GM19240 (cell line): Measurements from ENCODE around the gene TMEM131L.

Experiments
- DNase-seq: peaks from one replicate; pipeline ENCODE4 v3.0.0; 2011; ENCODE audit warnings: low spot score; ENCODE audit not compliant: insufficient read length

TMEM131L gene

DNA sequence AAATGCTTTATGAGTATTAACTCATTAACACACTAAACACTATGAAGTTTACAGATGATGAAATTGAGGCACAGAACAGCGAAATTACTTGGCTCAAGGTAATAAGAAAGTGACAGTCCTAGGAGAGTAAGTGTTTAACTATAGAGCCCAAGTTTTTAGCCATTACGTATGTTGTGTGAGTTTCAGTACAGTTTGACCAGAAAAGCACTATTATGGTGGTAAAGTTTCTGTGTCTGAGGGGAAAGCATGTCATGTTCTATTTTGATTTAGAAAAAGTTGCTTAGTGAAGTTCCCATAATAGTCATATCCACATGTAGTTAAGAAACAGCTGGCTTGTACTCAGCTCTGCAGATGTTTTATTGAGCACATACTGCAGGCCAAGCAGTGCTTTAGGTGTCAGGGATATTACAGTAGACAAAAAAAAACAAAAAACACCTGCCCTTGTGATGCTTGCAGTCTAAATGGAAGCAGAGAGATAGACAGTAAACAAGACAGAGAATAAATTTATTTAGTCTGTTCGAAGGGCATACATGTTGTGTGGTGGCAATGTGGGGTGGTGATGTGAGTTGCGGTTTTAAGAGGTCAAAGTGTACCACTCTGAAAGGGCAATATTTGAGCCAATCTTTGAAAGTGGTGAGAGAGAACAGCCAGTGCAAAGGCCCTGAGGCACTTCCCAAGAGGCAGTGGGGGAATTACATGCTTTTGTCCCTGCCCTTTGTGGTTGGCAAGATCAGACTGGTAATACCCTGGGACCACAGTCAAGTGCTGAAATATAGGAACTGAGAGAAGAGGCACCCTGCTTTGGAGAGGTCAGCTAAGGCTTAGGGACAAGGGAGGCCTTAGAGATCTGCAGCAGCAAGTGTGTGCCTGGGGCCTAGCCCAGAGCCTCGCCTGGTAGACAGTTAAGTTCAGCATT is 6.2 kb downstream of the TMEM131L start:
- no peak for DNase-seq

DNA sequence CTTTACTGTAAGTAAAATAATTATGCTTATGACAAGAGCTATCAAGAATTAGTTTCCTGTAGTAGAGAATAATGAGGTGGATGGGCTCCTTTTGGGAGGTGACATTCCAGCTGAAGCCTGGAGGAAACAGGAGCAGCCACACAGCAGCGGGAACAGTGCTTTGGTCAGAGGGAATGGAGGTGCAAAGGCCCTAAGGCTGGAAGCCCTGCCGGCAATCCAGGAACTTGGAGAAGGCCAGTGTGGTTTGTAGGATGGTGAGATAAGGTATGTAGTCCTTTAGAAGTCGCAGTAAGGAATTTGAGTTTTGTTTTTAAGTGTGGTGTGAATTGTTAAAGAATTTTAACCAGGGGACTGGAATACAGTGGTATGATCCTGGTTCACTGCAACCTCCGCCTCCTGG is 8.1 kb downstream of the TMEM131L start:
- no peak for DNase-seq

DNA sequence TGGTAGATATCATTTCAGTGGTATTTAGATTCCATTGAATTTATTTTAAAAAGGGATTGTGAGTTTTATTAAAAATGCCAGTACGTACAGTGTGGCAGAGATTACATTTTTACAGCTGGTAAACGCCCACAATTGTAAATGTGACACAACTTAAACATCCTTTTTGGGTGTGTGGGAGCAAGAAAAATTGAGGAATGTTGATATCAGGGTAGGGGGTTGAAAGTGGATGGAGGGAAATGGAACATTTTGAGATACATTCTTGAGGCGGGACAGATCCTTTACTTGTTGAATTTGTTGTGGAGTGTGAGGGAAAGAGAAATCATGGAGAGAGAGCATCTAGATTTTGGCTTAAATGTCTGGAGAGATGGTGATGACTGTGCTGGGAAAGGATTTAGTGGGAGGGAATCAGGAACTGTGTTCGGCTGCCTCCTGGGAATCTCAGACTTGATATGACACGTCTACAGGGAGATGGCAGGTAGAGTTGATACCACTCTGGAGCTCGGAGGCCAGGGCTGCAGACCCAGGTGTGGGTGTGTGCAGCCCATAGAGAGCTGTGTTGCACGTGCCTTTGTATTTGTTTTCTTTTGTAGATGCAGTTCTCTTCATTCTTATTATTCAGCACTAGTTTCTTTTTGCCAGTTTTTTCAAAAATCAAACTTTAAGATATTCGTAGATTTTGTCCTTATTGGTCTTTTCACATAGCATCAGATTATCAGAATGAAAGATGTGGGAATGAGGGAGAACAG is 10.8 kb downstream of the TMEM131L start:
- DNase-seq, result no peak

DNA sequence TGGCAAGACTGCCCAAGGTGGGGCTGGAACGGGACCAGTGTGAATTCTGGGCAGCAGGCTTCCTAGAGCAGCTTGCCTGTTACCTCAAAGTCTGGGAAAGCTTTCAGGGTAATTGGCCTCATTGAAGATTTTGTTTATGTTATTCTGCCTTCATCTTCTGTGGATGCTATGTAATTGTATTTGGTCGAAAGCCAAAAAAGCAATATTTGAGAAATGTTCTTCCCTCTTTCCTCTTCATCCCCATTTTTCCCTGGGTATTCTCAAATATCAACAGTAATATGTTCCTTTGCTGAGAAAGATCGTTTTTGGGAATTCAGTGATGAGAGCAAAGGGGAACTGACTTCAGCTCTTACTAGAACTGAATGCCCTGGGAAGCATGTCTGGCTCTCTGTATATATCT is 12.9 kb downstream of the TMEM131L start:
- DNase-seq, result no peak

DNA sequence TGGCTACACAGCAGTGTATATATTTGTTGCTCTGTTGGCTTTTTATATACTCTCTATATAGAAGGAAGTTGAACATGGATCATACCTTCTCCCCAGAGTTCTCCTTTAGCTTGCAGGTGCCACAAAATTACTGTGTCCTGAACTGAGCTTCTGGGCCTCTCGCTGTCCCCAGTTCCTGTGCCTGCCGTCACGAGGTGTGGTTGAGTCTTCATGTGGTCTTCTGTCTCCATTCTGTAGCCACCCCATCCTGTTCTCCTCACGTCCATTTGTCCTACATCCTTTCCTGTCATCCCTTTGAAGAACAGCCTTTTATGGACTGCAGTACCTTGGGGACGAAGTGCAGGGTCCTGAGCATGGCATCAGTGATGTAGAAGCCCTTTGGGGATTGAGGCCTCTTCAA is 14.5 kb downstream of the TMEM131L start:
- DNase-seq, result no peak

DNA sequence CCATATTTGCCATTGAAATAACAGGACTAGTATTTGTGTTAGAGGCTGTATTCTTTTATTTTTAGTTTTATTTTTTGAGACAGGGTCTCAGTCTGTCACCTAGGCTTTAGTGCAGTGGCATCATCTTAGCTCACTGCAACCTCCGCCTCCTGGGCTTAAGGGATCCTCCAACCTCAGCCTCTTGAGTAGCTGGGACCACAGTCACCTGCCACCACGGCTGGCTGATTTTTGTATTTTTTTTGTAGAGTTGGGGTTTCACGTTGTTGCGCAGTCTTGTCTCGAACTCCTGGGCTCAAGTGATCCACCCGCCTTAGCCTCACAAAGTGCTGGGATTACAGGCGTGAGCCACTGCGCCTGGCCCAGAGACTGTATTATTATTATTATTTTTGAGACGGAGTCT is 15.3 kb downstream of the TMEM131L start:
- DNase-seq, result no peak

DNA sequence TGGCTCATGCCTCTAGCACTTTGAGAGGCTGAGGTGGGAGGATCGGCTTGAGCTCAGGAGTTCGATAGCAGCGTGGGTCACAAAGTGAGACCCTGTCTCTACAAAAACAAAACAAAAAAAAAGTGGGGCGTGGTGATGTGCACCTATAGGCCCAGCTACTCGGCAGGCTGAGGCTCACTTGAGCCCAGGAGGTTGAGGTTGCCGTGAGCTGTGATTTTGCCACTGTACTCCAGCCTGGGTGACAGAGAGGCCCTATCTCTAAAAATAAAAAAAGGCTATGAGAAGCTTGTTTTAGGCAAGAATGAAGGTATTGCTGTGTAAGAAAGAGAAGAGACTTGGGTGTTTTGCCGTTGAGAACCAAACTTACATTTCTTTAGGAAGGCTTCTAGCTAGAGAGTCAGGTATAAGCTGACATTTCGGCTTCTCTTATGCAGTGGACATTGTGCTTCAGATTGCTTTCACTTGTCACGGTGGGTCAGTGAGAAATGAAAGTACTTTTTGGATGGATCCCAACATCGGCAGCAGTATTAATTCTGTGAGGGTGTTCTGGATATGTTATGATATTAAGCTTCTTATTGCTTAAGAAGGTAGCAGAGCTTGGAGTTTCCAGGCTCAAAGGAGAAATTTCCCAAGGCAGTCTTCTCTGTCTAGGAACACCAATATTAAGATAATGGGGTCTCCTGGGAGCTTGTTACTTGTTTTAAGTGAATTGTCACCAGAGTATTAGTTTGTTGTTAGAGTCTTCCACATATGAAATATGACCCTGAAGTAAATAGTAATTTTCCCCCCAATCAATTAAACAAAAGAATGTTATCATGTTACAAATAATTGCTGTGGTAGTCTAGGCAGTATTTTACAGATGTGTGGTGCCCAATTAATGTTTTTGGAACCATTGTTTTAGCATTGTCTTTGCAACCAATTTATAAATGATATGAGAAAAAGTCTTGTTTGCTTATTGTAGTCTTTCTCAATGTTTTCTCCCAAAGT is 17.6 kb downstream of the TMEM131L start:
- DNase-seq, result no peak

DNA sequence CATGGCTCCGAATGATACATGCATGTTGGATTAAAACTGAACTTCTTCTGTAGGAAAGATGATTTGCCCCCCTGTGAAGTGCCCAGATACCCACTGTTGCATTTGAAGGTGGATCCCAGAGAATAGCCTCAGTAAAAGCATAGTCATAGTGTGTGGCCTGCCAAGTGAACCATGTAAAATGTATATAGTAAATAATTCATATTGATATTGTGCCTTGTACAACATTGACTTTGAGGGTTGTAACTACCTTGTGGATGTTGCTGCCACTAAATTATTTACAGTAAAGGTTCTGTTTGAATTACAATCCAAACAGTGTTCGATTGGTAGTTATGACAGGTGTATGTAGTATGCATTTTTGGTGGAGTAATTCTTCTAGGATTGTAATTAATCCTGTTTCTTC is 19.2 kb downstream of the TMEM131L start:
- DNase-seq, result no peak

DNA sequence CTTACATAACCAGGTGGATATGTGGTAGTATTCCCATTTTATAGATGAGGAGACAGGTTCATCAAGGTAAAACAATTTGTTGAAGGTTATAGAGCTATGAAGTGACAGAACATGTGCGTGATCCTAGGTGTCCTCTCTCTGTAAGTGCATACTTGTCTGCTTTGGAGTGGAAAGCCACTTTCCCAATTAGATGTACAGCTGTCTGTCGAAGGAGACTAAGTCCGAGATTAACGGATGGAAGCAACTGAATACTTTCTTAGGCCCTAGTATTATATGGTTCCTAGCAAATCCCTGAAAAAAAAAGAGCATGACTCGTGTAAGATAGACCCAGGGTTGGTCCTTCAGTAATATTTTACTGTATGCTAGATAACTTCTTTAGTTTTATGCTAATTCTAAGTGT is 19.7 kb downstream of the TMEM131L start:
- no peak for DNase-seq

DNA sequence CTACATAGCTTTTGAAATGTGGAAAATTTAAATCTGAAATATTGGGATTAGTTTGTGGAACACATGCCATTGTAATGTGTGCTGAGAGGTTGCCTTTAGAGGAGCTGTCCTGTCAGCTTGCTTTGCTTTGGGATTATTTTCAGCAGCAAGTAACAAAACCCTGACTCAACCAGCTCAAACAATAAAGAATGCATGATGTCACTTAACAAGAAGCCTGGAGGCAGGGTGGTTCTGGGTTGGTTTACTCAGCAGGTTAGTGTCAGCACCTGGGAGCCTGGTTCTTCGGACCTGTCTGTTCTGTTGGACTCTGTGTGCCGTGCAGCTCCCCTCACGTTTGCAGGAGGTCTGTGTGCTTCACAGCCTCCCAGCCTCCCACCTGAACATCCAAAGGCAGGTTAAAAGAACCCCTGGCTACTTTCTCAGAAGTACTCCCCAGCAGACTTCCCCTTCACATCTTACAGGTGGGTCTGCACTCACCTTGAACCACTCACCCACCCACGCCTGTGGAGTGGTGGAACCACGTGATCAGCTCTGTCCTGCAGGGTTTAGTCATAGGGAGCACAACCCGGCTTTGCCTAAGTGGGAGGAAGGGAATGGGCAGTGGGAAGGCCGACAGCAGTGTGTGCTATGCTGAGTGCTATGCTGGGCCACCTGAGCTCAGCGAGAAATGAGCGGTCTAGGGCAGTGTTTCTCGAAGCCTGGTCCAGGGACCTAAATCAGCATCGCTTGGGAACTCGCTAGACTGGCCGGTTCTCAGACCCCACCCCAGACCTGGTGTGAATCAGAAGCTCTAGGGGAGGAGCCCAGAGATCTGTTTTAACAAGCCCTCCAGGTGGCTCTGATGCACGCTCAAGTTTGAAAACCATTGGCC is 20.4 kb downstream of the TMEM131L start:
- no peak for DNase-seq

DNA sequence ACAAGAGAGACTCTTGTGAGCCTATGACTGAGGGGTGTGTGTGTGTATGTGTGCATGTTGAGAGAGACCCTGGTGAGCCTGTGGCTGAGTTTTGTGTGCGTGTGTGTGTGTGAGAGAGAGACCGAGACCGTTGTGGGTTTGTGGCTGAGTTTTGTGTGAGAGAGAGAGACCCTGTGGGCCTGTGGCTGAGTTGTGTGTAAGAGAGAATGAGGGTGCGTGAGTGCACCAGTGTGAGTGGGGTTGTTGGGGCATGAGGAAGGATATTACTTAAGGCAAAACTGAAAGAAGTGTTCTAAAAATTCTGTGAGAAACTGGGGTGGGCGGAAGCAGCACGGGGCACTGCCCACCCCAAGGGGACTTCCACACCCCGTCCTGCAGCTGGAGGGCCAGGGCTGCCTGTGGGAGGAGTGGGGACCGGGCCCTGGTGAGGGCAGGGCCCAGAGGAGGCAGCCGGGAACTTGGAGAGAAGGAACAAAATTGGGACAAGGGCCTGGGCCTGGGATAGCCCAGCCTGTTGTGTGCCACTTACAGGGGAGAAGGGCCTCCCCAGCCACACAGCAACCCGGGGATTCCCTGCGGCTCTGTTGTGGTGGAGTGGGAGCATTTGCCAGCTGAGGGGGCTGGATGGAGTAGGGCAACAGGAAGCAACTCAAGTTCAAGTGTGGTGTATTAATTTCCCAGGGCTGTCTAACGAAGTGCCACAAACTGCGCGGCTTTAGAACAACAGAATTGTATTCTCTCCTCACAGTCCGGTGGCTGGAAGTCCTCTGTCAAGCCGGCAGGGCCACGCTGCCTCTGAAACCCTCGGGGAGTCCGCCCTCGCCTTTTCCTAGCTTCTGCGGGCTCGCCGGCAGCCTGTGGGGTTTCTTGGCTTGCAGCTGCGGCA is 22.1 kb downstream of the TMEM131L start:
- DNase-seq, result no peak

DNA sequence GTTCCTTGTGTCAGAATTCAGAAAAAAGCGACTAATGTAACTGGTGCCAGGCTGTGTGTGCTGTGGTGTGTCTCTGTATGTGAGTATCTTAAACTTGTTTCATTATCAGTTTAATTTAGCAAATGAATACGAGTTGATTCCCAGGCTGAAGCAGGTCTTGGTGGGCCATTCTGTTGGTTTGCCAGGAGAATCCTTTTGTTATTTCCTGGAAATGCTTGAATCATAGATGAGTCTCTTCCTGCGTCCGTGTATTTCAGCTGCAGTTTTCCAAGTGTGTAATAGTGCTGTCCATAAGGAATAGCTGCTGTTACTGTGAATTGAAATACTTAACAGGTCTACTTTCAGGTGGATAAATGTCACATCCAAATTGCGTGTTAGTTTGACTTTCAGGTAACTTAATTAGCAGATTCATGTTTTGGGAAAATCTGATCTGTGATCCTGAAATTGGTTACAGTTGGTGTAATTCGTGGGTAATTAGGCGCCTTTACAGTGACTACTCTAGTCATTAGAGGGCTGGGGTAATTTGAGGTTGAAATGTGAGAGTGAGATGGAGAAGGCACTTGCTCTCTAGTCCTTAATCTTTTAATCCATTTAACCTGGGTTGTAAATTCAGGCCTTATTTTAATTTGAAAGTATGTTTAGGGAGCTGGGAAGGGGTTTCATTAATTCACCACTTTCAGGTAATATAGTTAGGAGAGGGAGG is 23.8 kb downstream of the TMEM131L start:
- no peak for DNase-seq

DNA sequence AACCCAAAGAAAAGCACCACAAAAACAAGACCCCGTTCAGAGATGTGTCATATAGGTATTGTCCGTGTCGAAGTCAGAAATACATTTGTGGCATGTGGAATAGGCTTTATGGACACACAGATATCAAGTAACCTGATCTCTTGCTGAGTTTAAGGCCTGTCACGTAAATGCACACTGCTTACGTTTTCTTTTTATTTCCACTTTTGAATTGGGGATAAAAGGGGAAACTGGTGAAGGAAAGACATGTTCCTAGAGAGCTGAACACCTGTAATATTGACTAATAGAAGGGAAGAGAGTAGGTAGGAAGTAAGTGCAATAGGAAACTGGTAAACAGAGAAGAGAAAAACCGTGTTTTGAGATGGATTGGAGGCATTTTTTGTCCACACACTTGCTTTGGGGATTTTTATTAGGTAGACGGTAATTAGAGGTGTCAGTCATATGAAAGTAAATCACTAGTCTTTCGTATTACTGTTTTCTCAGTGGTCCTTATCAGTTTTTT is 24.9 kb downstream of the TMEM131L start:
- DNase-seq, result no peak

DNA sequence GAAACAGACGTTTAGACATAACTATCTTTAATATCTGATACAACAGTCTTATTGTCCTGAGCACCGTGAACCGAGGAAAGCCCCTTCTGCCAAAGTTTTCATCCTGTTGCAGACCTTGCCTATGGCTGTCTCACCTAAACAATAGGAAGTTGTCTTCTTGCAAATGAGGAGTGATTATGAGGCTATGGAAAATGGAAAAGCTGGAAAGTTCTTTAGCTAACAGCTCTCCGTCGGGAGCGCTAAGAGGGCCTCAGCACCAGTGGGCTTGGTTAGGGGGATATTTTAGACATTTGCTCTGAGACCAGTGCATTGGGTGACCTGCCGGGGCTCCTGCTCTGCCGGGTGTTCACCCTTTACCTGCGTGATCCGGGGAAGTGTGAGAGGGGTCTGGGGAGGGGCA is 28.4 kb downstream of the TMEM131L start:
- no peak for DNase-seq

DNA sequence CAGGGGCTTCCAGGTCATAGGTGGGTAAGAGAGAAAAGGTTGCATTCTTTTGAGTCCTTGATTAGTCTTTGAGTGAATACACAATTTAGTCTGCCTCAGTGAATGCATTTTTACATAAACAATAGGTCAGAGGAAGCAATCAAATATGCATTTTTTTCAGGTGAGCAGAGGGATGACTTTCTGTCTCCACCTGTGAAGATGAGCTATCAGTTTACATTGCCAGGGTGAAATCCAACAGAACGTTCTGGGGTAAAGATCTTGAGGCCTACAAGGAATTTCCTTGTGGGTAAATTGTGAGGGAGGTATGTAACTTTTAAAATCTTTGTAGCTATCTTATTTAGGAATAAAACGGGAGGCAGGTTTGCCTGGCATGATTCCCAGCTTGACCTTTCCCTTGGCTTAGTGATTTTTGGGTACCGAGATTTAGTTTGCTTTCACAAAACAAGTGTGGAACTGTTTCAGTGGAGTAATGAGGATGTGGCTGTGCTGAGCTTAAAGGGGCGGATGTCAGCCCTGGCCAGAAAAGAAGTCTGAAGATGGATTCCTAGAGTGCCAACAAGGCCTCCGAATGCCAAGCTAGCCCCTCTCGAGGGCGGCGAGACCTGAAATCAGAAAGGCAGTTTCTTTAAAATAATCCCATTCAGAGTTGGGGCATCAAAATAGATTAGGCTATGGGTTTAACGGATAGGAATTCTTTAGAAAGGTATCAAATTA is 29.5 kb downstream of the TMEM131L start:
- DNase-seq, result no peak

DNA sequence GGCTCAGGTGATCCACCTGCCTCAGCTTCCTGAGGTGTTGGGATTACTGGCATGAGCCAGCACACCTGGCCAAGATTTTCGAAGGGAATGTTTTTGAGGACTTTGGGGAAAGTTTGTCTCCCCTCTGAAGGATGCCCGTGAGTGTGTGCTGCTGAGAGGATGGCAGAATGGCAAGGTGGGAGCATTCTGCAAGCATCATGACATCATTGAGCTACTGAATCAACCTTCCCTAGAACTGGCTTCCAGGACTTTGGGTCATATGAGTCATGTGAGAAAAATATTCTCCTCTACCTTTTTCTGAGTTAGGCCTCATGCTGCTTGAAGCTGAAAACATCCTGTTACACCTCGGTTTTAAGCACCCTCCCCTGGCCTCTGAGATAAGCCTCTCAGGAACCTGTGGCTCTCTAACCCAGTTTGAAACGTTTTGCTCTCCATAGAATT is 31.0 kb downstream of the TMEM131L start:
- DNase-seq, result no peak

DNA sequence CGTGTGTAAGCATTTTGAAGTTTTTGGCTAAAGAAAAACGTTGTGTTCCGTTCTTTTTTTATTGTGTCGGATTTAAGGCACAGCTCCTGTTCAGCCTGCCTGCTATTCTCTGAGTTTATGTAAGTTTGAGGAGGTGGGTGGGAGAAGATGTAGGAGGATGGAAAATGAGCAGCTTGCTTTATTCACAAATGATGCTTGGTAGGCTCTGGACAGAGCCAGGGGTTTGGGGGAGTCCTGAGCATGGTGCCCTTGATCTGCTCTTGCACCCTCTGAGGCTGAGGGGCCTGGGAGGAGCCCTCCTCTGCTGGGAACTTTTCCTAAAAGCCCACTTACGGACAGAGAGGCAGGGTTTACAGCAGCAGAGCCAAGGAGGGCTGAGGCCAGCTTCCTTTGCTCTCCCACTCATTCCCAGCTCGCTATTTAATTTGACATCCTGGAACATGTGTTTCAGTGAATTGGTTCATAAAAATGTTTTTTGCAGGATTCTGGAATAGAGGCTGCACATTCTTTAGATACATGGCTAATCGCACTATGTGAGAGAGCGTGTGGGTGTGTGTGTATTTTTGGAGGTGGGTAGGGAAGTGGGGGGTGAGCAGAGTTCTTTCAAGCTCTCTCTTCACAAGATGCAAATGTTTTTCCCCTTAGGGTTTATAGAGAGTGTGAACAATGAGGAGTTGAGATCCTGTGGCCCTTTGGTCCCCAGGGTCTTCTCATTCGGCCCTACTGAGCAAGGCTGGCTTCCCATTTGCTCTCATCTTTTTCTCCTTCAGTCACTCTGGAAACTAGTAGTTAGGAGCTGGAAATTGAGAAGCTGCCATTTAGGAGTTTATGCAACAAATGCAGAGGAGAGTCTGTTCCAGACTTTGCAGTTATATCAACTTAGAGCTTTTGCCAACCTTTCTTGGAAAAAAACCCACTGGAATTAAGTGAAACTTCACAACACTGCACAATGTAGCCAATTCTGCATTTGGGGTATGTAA is 32.1 kb downstream of the TMEM131L start:
- DNase-seq, result no peak
